A549 (cell line): ENCODE results near the gene TFEB. TPM values are rescaled to one million over a fixed set of nuclear protein-coding genes. Genes with fewer than 3 reads are reported as not detected.
A peak's percentile ranks its signal among the peaks of the same experiment; 100 is the strongest.

Experiments used
- ATAC-seq, 2 experiments: fragments of 200-7000 bp in 1 of 2; fragments of >200 bp in 1 of 2; cut with Nextera tagmentation in 1 of 2; cut with Tn5 transposase in 1 of 2; 3 replicates each; pipeline versions ENCODE4 v1.8.0 to v1.9.1; 2018 to 2020; ENCODE audit warnings: mild to moderate bottlenecking in 1 of 2, moderate library complexity in 1 of 2
- CTCF ChIA-PET: fragments of 300-600 bp; sonication (Branson Sonifier 250); formaldehyde crosslinking; extraction: SDS; loops from one replicate; lab custom pipeline; 2021; ENCODE audit warnings: antibody characterized with exemption, inconsistent platforms; lab: Yijun Ruan, JAX
- POLR2A ChIA-PET: fragments of 350-600 bp; formaldehyde crosslinking; extraction: SDS; loops from one replicate; lab custom pipeline; 2021; ENCODE audit warnings: antibody characterized with exemption, inconsistent platforms; lab: Yijun Ruan, JAX
- DNase-seq, 2 experiments: peaks; one replicate each; pipeline versions ENCODE4 v3.0.0 to v3.0.0-alpha.2; 2011 to 2016; ENCODE audit warnings: low read depth in 1 of 2, low spot score in 1 of 2
- FAIRE-seq: peaks from 2 replicates; lab custom pipeline; 2011; peaks lifted over from hg19 to GRCh38; lab: Jason Lieb, UNC
- H3K27ac ChIP-seq, 2 experiments: fragments of >200 bp; sonication (Bioruptor Twin); formaldehyde crosslinking; 3 replicates each; pipeline ENCODE4 v1.5.1; 2016 to 2017
- H3K4me1 ChIP-seq: fragments of >200 bp; sonication (Bioruptor Twin); formaldehyde crosslinking; 3 replicates; pipeline ENCODE4 v1.6.1; 2016
- H3K4me2 ChIP-seq: fragments of >200 bp; sonication (Bioruptor Twin); formaldehyde crosslinking; 3 replicates; pipeline ENCODE4 v1.6.1; 2016
- H3K4me3 ChIP-seq: fragments of >200 bp; sonication (Bioruptor Twin); formaldehyde crosslinking; 3 replicates; pipeline ENCODE4 v1.5.1; 2016
- H3K9me3 ChIP-seq: fragments of >200 bp; sonication (Bioruptor Twin); formaldehyde crosslinking; 3 replicates; pipeline ENCODE4 v1.6.1; 2016
- BCL3 ChIP-seq: fragments of >200 bp; sonication (Bioruptor Twin); formaldehyde crosslinking; IDR thresholded peaks from 3 replicates; pipeline ENCODE4 v1.6.1; 2016
- CEBPB ChIP-seq, 2 experiments: fragments of >200 bp in 1 of 2; sonication (Bioruptor Twin) in 1 of 2; formaldehyde crosslinking in 1 of 2; IDR thresholded peaks; 2 replicates each; pipeline ENCODE4 v1.6.1; 2012 to 2016
- CHD2 ChIP-seq: fragments of 150-350 bp; IDR thresholded peaks from 2 replicates; pipeline ENCODE4 v1.6.1; 2014; ENCODE audit warnings: low read length; ENCODE audit not compliant: partially characterized antibody
- CHD4 ChIP-seq: fragments of 200-600 bp; sonication (generic); IDR thresholded peaks from 2 replicates; pipeline ENCODE4 v1.6.1; 2016; ENCODE audit warnings: antibody characterized with exemption, mild to moderate bottlenecking, borderline replicate concordance
- E2F6 ChIP-seq: IDR thresholded peaks from 2 replicates; pipeline ENCODE4 v1.6.1; 2012; ENCODE audit warnings: low read depth, borderline replicate concordance
- EHMT2 ChIP-seq: fragments of 200-600 bp; sonication (generic); IDR thresholded peaks from 2 replicates; pipeline ENCODE4 v1.6.1; 2016; ENCODE audit warnings: antibody characterized with exemption, low read depth, mild to moderate bottlenecking, moderate library complexity
- ELK1 ChIP-seq: fragments of 150-350 bp; IDR thresholded peaks from 2 replicates; pipeline ENCODE4 v1.6.1; 2014; ENCODE audit warnings: low read depth, mild to moderate bottlenecking, low read length
- FOSB ChIP-seq: fragments of 250-450 bp; sonication (Bioruptor Pico); IDR thresholded peaks from 2 replicates; pipeline ENCODE4 v1.5.0; 2020; ENCODE audit warnings: mild to moderate bottlenecking, moderate library complexity
- FOXS1 ChIP-seq: fragments of 250-450 bp; sonication (Bioruptor Pico); IDR thresholded peaks from 2 replicates; pipeline ENCODE4 v1.5.0; 2020; ENCODE audit warnings: mild to moderate bottlenecking, moderate library complexity
- GATA3 ChIP-seq: IDR thresholded peaks from 2 replicates; pipeline ENCODE4 v1.6.1; 2012; ENCODE audit warnings: borderline replicate concordance
- HEYL ChIP-seq: fragments of 250-450 bp; sonication (Bioruptor Pico); IDR thresholded peaks from 2 replicates; pipeline ENCODE4 v1.8.0; 2021; ENCODE audit warnings: mild to moderate bottlenecking, moderate library complexity
- HOXA7 ChIP-seq: fragments of 250-450 bp; sonication (Bioruptor Pico); IDR thresholded peaks from 2 replicates; pipeline ENCODE4 v1.5.0; 2020; ENCODE audit warnings: mild to moderate bottlenecking, moderate library complexity
- HOXB13 ChIP-seq: fragments of 250-450 bp; sonication (Bioruptor Pico); IDR thresholded peaks from 2 replicates; pipeline ENCODE4 v1.5.0; 2020; ENCODE audit warnings: low read depth, mild to moderate bottlenecking, moderate library complexity
- HOXB5 ChIP-seq: fragments of 250-450 bp; sonication (Bioruptor Pico); IDR thresholded peaks from 2 replicates; pipeline ENCODE4 v1.5.0; 2020; ENCODE audit warnings: mild to moderate bottlenecking, moderate library complexity
- JUN ChIP-seq, 2 experiments: fragments of >200 bp; sonication (Bioruptor Twin); formaldehyde crosslinking; IDR thresholded peaks; 2 replicates in 1 of 2; 3 replicates in 1 of 2; pipeline ENCODE4 v1.6.1; 2016 to 2017
- JUNB ChIP-seq: fragments of >200 bp; sonication (Bioruptor Twin); formaldehyde crosslinking; IDR thresholded peaks from 2 replicates; pipeline ENCODE4 v1.6.1; 2016
- MAFK ChIP-seq: fragments of 450-650 bp; IDR thresholded peaks from 2 replicates; pipeline ENCODE4 v1.6.1; 2014; ENCODE audit not compliant: partially characterized antibody
- MYC ChIP-seq: IDR thresholded peaks from 2 replicates; pipeline ENCODE4 v1.6.1; 2012; ENCODE audit warnings: mild to moderate bottlenecking, inconsistent platforms, low read length, improper control_type of control experiment, borderline replicate concordance
- NPAS2 ChIP-seq: fragments of 250-450 bp; sonication (Bioruptor Pico); IDR thresholded peaks from 2 replicates; pipeline ENCODE4 v1.8.0; 2022; ENCODE audit warnings: mild to moderate bottlenecking, moderate library complexity, borderline replicate concordance
- NR3C1 ChIP-seq: fragments of >200 bp; sonication (Bioruptor Twin); formaldehyde crosslinking; IDR thresholded peaks from 3 replicates; pipeline ENCODE4 v1.6.1; 2017
- REST ChIP-seq: fragments of 200-600 bp; sonication (generic); IDR thresholded peaks from 2 replicates; pipeline ENCODE4 v1.6.1; 2016; ENCODE audit warnings: antibody characterized with exemption, mild to moderate bottlenecking, moderate library complexity
- RFX5 ChIP-seq: fragments of 450-650 bp; IDR thresholded peaks from 2 replicates; pipeline ENCODE4 v1.7.1; 2014; ENCODE audit warnings: antibody characterized with exemption, mild to moderate bottlenecking, moderate library complexity
- RNF2 ChIP-seq: fragments of 200-600 bp; sonication (generic); IDR thresholded peaks from 2 replicates; pipeline ENCODE4 v1.6.1; 2016; ENCODE audit warnings: low read depth, mild to moderate bottlenecking, antibody characterized with exemption, moderate library complexity, borderline replicate concordance
- TP53 ChIP-seq: fragments of 250-450 bp; sonication (Bioruptor Pico); IDR thresholded peaks from 2 replicates; pipeline ENCODE4 v1.5.0; 2021; ENCODE audit warnings: mild to moderate bottlenecking, moderate library complexity
- USF2 ChIP-seq: fragments of 450-650 bp; IDR thresholded peaks from 2 replicates; pipeline ENCODE4 v1.6.1; 2014; ENCODE audit warnings: antibody characterized with exemption
- ZC3H11A ChIP-seq: fragments of 450-650 bp; IDR thresholded peaks from 2 replicates; pipeline ENCODE4 v1.6.1; 2014; ENCODE audit warnings: antibody characterized with exemption, mild to moderate bottlenecking
- ZFP36 ChIP-seq: fragments of 450-650 bp; IDR thresholded peaks from 2 replicates; pipeline ENCODE4 v1.6.1; 2014; ENCODE audit warnings: borderline replicate concordance; ENCODE audit not compliant: partially characterized antibody
- WGBS: methylation state at CpG from one replicate; pipeline ENCODE4 v1.1.6; 2017; ENCODE audit errors: missing lambda C conversion rate; 5-methylcytosine and 5-hydroxymethylcytosine counted together
- polyA plus RNA-seq, 4 experiments: library from polyadenylated mRNA; depleted of rRNA in 3 of 4; stranded (reverse); fragments of >200 nt; fragmentation: RNase III in 1 of 4; extraction: RNeasy Plus Mini Kit Qiagen cat#74134 plus additional on column Dnase treatment in 1 of 4; gene quantifications; 2 replicates in 3 of 4; 3 replicates in 1 of 4; pipeline ENCODE4 v1.2.3, GENCODE V29; 2011 to 2017

TFEB gene
- polyA plus RNA-seq, 2 of the 4 experiments (the other 2 are of a cell fraction) = 3.1 to 6.1 TPM

- POLR2A ChIA-PET = interaction anchor here (2.2 kb wide), 1 partner anchor 29 kb away, joined by 12 read pairs; no protein-coding TSS in a partner anchor
- TF ChIP-seq E2F6 (no peak), CEBPB (IDR thresholded peaks at IDR 0.05) (no peak), JUNB (no peak), MAFK (no peak), ZFP36 (no peak), CHD2 (no peak), HOXA7 (CRISPR knock-in tag) (no peak), GATA3 (no peak), NPAS2 (CRISPR knock-in tag) (no peak), HEYL (CRISPR knock-in tag) (no peak), EHMT2 (no peak), CHD4 (no peak), MYC (no peak), BCL3 (no peak), FOXS1 (CRISPR knock-in tag) (no peak), FOSB (CRISPR knock-in tag) (no peak), JUN (IDR thresholded peaks at IDR 0.05) (no peak)
- ATAC-seq (no peak), DNase-seq (no peak), FAIRE-seq (no peak)
- peaks cover 30% of the 10 kb centered on the region for H3K4me1 ChIP-seq
- H3K4me3 ChIP-seq = no peak overlapping the region
- peak overlapping the region; percentile 65 for H3K4me2 ChIP-seq
- peak overlapping the region; percentile 85 to 97 for H3K27ac ChIP-seq
- WGBS = 48% methylated on average over 10 of the region's 12 CpGs
- no peaks in the 10 kb centered on the region for H3K9me3 ChIP-seq
- CTCF ChIA-PET = interaction anchor here (0.5 to 6.2 kb wide), 29 partner anchors 8 to 338 kb away, joined by 3 to 66 read pairs (median 8); partner anchors contain the start of genes PRICKLE4, TFEB and TOMM6
Measured at GRCh38 chr6:41705311-41705995, 30.0 kb downstream of the TFEB start.

- Histone ChIP-seq H3K9me3 (no peaks in the 10 kb centered on the region), H3K27ac (peak overlapping the region in 1 of 2 experiments; percentile 97; a peak in 3 of 6 replicates), H3K4me2 (no peak overlapping the region; the same call in 2 of the 3 replicates), H3K4me1 (peaks cover 30% of the 10 kb centered on the region), H3K4me3 (no peak overlapping the region)
- ChIA-PET CTCF (interaction anchor here (0.8 to 6.2 kb wide), 20 partner anchors 8 to 339 kb away, joined by 3 to 66 read pairs (median 12); partner anchors contain the start of genes TFEB and TOMM6), POLR2A (interaction anchor here (2.2 kb wide), 1 partner anchor 29 kb away, joined by 12 read pairs; no protein-coding TSS in a partner anchor)
- no peak for ATAC-seq
- DNase-seq = no peak
- 93% methylated on average over 5 of the region's 5 CpGs for WGBS
- FAIRE-seq = no peak
- TF ChIP-seq MYC = no peak
- TF ChIP-seq HOXB13 = no peak
- no peak for TF ChIP-seq HOXB5 (CRISPR knock-in tag)
- no peak for TF ChIP-seq ELK1
- TF ChIP-seq ZC3H11A = no peak
- TF ChIP-seq BCL3 = no peak
- no peak for TF ChIP-seq MAFK
- no peak for TF ChIP-seq RNF2
- TF ChIP-seq REST = no peak
- TF ChIP-seq NR3C1 = no peak
- no peak for TF ChIP-seq USF2
- no peak for TF ChIP-seq TP53 (CRISPR knock-in tag)
- no peak for TF ChIP-seq RFX5
Measured at GRCh38 chr6:41704656-41705310, 30.6 kb downstream of the TFEB start.
